ACC112 (cell line): ENCODE results near the gene RGS1.
"Not testable (repeated sequence)": the region's sequence is repeated elsewhere in the genome, so short reads cannot be mapped to it uniquely, and the experiment has no call there.

ENCODE experiments used
- H2AFZ ChIP-seq: fragments of 200-600 bp; sonication (generic); one replicate; pipeline ENCODE4 v1.6.0; 2017; ENCODE audit warnings: antibody characterized with exemption, low read length; ENCODE audit not compliant: unreplicated experiment
- H3K27ac ChIP-seq: fragments of 200-600 bp; sonication (generic); 2 replicates; pipeline ENCODE4 v1.5.1; 2014; ENCODE audit warnings: low read depth, mild to moderate bottlenecking, antibody characterized with exemption, low read length, moderate library complexity
- H3K27me3 ChIP-seq: fragments of 200-600 bp; sonication (generic); 2 replicates; pipeline ENCODE4 v1.6.1; 2014; ENCODE audit warnings: mild to moderate bottlenecking, antibody characterized with exemption, low read length, moderate library complexity, mixed read lengths; ENCODE audit not compliant: insufficient read depth
- H3K36me3 ChIP-seq: fragments of 200-600 bp; sonication (generic); 2 replicates; pipeline ENCODE4 v1.6.1; 2016; ENCODE audit warnings: mild to moderate bottlenecking, antibody characterized with exemption, low read length, moderate library complexity, mixed read lengths; ENCODE audit not compliant: insufficient read depth
- H3K4me1 ChIP-seq: fragments of 200-600 bp; sonication (generic); one replicate; pipeline ENCODE4 v1.6.1; 2016; ENCODE audit warnings: low read length, mixed read lengths; ENCODE audit not compliant: insufficient read depth, unreplicated experiment, control insufficient read depth
- H3K4me3 ChIP-seq: fragments of 200-600 bp; sonication (generic); 2 replicates; pipeline ENCODE4 v1.5.1; 2014; ENCODE audit warnings: mild to moderate bottlenecking, low read depth, low read length
- H3K79me2 ChIP-seq: fragments of 200-600 bp; sonication (generic); one replicate; pipeline ENCODE4 v1.6.0; 2016; ENCODE audit warnings: low read length; ENCODE audit not compliant: control insufficient read depth, unreplicated experiment, insufficient read depth

Gene RGS1, protein sequence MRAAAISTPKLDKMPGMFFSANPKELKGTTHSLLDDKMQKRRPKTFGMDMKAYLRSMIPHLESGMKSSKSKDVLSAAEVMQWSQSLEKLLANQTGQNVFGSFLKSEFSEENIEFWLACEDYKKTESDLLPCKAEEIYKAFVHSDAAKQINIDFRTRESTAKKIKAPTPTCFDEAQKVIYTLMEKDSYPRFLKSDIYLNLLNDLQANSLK

DNA sequence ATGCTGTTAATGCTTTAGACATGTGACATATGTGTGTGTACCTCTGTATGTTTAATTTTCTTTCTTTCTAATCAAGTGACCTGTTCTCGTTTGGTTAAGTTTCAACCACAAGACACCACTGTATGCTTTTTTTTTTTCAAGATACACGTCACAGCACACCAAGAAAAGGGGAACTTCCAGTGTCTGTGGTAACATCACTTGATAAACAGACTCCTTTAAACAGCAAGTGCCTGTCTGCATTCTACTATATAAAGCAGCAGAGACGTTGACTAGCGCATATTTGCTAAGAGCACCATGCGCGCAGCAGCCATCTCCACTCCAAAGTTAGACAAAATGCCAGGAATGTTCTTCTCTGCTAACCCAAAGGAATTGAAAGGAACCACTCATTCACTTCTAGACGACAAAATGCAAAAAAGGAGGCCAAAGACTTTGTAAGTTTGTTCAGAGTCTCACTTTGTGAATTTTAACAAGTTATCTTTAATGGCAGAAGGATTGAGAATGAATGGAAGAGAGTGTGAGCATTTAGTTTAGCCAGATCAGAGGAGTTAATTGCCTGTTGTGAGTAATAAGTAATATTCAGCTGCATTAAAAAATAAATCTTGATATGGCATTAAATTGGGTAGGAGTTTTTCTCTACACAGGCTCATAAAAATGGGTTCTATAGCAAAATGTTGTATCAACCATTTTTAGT, at the start of gene RGS1:
TSS of gene RGS1 (plus strand) at position 275 of the 691 bp plus-strand sequence. CDS start at position 295, 20 bp downstream.
- H3K36me3 ChIP-seq = no peaks in the 10 kb centered on the region
- peaks cover 16% of the 10 kb centered on the region for H3K4me1 ChIP-seq
- H2AFZ ChIP-seq = peak within 1 kb of the TSS; percentile 13
- H3K27me3 ChIP-seq = no peaks in the 10 kb centered on the region
- no peaks in the 10 kb centered on the region for H3K79me2 ChIP-seq
- H3K4me3 ChIP-seq = no peak within 1 kb of the TSS
- no peak within 1 kb of the TSS for H3K27ac ChIP-seq

DNA sequence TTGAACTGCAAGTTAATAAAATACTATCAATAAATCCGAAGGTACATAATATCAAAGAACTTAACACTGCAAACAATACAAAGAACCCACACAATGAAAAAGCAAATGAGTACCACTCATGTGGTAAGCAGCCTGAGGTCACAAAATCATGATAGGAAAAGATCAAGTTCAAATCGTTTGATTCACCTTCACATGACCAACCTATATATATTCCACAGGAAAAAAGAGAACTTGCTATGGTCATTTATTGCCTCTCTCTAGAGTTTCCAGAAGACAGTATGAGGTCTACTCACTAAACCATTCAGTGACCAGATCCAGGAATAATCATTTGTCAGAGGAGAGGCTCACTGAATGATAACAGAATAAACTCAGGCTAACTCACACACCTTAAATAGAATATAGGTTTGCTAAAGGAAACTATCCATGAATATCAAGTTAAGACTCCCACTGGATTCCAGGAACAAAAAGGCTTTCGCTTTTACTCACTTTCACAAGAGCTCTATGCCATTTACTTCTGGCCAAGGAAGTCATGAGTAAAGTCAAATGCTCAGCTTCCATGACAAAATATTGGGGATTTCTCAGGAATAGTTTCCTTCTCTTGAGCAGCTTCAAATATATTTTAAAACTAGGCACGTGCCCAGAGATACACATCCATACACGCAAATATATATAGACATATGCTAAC, 48.3 kb upstream of the RGS1 start:
- peaks cover 26% of the 10 kb centered on the region for H3K4me1 ChIP-seq
- H3K27ac ChIP-seq = no peak overlapping the region
- no peaks in the 10 kb centered on the region for H3K79me2 ChIP-seq

DNA sequence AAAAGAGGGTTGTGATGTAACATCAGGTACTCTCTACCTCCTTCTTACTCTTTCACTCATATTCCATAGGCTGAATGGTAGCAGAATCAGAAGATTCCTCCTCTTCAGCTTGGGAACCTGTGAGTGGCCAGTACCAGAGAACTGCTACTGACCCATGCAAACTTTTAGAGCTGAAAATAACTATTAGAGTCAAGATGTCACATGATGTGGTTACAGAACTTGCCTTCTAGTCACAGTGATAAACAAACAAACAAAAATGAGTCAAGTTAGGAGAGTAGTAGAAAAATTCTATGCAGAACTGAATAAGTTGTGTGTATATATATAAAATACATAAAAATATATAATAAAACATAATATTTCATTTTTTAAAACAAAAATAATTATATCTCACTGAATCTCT, 47.6 kb upstream of the RGS1 start:
- no peaks in the 10 kb centered on the region for H3K27me3 ChIP-seq
- no peak overlapping the region for H3K27ac ChIP-seq
- H3K36me3 ChIP-seq = no peaks in the 10 kb centered on the region
- no peak overlapping the region for H2AFZ ChIP-seq
- H3K4me1 ChIP-seq = peaks cover 26% of the 10 kb centered on the region
- no peaks in the 10 kb centered on the region for H3K79me2 ChIP-seq
- H3K4me3 ChIP-seq = no peak overlapping the region

More for the DNA sequence above, 48.3 kb upstream of the RGS1 start:
- Histone ChIP-seq H3K4me3 (no peak overlapping the region), H3K27me3 (no peaks in the 10 kb centered on the region), H2AFZ (no peak overlapping the region), H3K36me3 (no peaks in the 10 kb centered on the region)

DNA sequence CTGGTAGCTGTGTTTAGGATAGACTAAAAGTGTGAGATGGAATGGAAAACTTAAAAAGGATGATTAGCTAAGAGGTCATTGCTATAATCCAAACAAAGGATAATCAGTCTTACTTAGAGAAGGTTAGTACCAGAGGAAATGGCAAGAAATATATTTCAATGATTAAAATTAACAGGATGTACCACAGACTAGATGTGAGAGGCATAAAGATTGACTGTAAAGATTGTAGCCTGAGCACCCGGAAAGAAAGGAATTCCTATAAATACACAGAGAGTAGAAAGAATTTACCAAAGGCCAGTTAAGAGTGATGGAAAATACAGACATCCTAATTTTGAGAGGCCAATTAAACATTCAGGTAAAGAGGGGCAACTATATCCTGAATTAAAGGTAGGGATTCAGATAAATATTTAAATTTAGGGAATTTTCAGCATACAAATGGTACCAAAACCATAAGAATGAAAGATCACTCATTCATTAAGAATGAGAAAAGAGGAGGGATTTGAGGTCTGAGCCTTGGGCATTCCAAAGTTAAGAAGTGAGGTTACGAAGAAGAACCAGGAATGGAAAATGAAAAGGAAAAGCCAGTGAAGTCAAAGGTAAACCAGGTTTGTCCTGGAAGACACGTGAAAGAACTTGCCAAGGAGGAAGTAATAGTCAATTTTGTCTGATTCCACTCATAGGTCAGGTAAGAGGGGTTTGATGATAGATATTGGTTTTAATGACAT, 46.4 kb upstream of the RGS1 start:
- H3K36me3 ChIP-seq = no peaks in the 10 kb centered on the region
- H3K4me3 ChIP-seq = no peak overlapping the region
- H3K4me1 ChIP-seq = peaks cover 23% of the 10 kb centered on the region
- no peaks in the 10 kb centered on the region for H3K27me3 ChIP-seq
- H3K27ac ChIP-seq = peak overlapping the region; percentile 82; the same call in 1 of the 2 replicates
- no peak overlapping the region for H2AFZ ChIP-seq
- H3K79me2 ChIP-seq = no peaks in the 10 kb centered on the region

DNA sequence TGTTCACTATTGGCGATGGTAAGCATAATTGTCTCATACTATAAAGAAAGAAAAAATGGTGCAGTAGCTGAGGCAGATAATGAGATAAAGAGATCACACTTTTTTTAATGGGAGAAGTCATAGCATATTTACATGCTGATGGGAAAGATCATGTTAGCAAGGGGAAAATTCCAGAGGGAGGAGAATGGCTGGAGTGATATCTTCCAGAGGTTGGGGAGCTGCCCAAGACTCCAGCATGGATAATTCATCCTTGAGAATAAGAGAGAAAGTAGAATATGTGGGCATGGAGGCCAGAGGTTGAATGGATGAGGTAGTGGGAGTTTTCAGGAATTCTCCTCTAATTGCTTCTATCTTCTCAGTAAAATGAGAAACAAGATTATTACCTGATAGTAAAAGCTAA, 45.8 kb upstream of the RGS1 start:
- Histone ChIP-seq H2AFZ (peak overlapping the region; percentile 94), H3K36me3 (no peaks in the 10 kb centered on the region), H3K4me3 (peak overlapping the region; percentile 55), H3K4me1 (peaks cover 18% of the 10 kb centered on the region), H3K27ac (peak overlapping the region; percentile 82), H3K27me3 (no peaks in the 10 kb centered on the region), H3K79me2 (no peaks in the 10 kb centered on the region)

DNA sequence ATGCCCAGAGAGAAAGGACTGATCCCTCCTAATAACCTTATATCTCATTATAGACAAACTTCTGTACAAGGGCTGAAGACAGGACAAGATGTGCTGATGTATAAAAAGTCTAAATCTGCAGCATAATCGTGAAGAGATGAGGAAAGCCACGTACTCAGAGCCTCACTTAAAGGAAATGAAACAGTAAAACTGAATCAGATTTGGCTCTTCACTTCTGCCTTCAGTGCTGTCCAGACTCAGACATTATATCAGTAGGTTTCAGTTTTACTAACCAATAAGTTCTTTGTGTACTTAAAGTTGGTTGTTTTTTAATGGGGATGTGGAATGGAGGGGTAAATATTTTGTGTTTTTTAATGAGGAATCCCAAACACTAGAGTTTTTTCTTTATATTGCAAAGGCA, 45.3 kb upstream of the RGS1 start:
- Histone ChIP-seq H3K27me3 (no peaks in the 10 kb centered on the region), H3K79me2 (no peaks in the 10 kb centered on the region), H3K36me3 (no peaks in the 10 kb centered on the region), H3K27ac (peak overlapping the region; percentile 82), H2AFZ (peak overlapping the region; percentile 94), H3K4me1 (peaks cover 18% of the 10 kb centered on the region), H3K4me3 (peak overlapping the region; percentile 55)

DNA sequence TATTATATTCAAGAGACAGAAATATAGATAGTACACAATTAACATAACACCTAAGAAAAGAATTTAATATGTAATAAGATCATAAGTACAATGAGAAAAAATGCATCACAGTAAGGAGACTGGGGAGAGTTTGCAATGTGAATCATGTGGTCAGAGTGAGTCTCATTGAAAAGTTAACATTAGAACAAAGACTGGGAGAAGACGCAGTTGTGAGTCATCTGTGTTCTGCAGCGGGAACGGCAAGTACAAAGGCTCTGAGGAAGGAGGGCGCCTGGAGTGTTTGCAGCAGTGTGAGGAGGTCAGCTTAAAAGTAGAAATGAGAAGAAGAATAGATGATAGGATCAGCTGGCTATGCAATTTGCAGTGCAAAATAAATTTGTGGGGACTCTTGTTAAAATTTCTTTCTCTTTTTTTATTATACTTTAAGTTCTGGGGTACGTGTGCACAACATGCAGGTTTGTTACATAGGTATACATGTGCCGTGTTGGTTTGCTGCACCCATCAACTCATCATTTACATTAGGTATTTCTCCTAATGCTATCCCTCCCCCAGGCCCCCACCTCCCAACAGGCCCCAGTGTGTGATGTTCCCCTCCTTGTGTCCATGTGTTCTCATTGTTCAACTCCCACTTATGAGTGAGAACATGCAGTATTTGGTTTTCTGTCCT, 44.4 kb upstream of the RGS1 start:
- H3K79me2 ChIP-seq, H3K36me3 ChIP-seq, H3K27me3 ChIP-seq, H2AFZ ChIP-seq, H3K4me3 ChIP-seq: not testable (repeated sequence)
- Histone ChIP-seq H3K27ac (peak overlapping the region; percentile 82), H3K4me1 (peaks cover 18% of the 10 kb centered on the region)

DNA sequence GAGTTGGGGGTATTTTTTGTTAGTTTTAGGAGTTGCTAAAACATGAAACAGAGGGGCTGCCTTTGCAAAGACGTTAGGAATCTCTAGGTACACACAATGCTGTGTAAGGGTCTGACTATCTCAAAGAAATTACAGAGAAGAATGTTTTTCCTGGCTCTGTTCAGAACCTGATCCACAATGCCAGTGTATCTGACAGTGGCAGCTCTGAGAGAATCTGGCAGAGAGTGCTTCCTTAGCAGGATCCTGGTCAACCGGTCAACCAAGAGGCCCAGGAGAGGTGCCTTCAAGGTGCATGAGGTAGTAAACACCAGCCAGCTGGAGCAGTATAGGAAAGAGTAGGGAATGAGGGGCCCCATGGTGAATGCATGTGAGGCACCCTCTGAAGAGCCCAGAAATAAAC, 40.9 kb upstream of the RGS1 start:
- Histone ChIP-seq H3K4me1 (peaks cover 22% of the 10 kb centered on the region), H3K79me2 (no peaks in the 10 kb centered on the region), H2AFZ (no peak overlapping the region), H3K27ac (no peak overlapping the region), H3K36me3 (no peaks in the 10 kb centered on the region), H3K27me3 (no peaks in the 10 kb centered on the region), H3K4me3 (no peak overlapping the region)

DNA sequence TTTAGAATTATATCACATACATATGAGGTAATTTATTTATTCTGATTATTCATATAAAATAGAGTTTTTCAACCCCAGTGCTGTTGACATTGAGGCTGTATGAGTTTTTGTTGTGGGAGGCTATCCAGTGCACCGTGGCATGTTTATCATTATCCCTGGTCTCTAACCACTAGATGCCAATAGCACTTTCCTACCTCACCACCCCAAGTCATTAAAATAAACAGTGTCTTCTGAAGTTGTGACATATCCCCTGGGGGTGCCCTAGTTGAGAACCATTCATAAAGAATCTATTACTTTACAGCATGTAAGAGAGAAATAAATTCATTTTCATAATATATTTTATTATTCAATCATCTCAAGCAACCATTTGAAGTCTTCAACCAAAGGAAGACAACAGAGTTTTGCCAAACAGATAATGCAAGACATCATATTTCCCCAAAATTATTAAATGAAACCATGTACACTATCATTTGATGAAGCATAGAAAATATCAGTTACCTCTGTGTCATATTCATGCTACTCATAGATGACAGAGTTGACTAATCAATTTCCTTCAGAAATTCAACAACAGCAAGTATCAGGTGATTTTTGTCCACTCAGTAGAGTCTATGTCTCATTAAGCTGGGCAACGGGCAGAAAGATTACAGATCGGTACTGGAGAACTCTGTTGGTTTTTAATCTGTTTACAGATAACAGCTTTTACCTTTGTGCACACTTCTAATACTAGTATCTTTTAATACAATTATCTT, 39.5 kb upstream of the RGS1 start:
- Histone ChIP-seq H3K36me3 (no peaks in the 10 kb centered on the region), H3K27me3 (no peaks in the 10 kb centered on the region), H3K27ac (no peak overlapping the region), H3K4me1 (peaks cover 17% of the 10 kb centered on the region), H3K79me2 (no peaks in the 10 kb centered on the region), H2AFZ (no peak overlapping the region), H3K4me3 (no peak overlapping the region)
